Smooth muscle cell (in vitro differentiated cells): ENCODE measurements around the gene ZNF446. TPM values are rescaled to one million over a fixed set of nuclear protein-coding genes. Genes with fewer than 3 reads are reported as not detected.

Source experiments
- DNase-seq: peaks from one replicate; lab custom pipeline; 2025; ENCODE audit not compliant: unreplicated experiment; lab: John Stamatoyannopoulos, UW
- H2AFZ ChIP-seq: fragments of 200-600 bp; sonication (generic); 2 replicates; pipeline ENCODE4 v1.6.0; 2016; ENCODE audit warnings: antibody characterized with exemption, low read depth, mild to moderate bottlenecking
- H3F3A ChIP-seq: fragments of 200-600 bp; sonication (generic); 2 replicates; pipeline ENCODE4 v1.6.0; 2017; ENCODE audit warnings: antibody characterized with exemption, low read depth
- H3K27ac ChIP-seq: fragments of 200-600 bp; sonication (generic); 2 replicates; pipeline ENCODE4 v1.5.1; 2016; ENCODE audit warnings: low read depth, mild to moderate bottlenecking
- H3K27me3 ChIP-seq: fragments of 200-600 bp; sonication (generic); 2 replicates; pipeline ENCODE4 v1.6.1; 2016; ENCODE audit warnings: low read depth, mild to moderate bottlenecking
- H3K36me3 ChIP-seq: fragments of 200-600 bp; sonication (generic); 2 replicates; pipeline ENCODE4 v1.5.1; 2016; ENCODE audit warnings: low read depth
- H3K4me1 ChIP-seq: fragments of 200-600 bp; sonication (generic); 2 replicates; pipeline ENCODE4 v1.5.1; 2016; ENCODE audit warnings: low read depth
- H3K4me2 ChIP-seq: fragments of 200-600 bp; sonication (generic); 2 replicates; pipeline ENCODE4 v1.6.0; 2016; ENCODE audit warnings: mild to moderate bottlenecking
- H3K4me3 ChIP-seq: fragments of 200-600 bp; sonication (generic); 2 replicates; pipeline ENCODE4 v1.5.1; 2016; ENCODE audit warnings: mild to moderate bottlenecking
- H3K79me2 ChIP-seq: fragments of 200-600 bp; sonication (generic); 2 replicates; pipeline ENCODE4 v1.6.0; 2016; ENCODE audit warnings: low read depth, mild to moderate bottlenecking
- H3K9ac ChIP-seq: fragments of 200-600 bp; sonication (generic); 2 replicates; pipeline ENCODE4 v1.6.0; 2016; ENCODE audit warnings: low read depth
- H3K9me3 ChIP-seq: fragments of 200-600 bp; sonication (generic); replicated peaks from 2 replicates; pipeline ENCODE4 v1.5.1; 2016; ENCODE audit warnings: low read depth
- H4K20me1 ChIP-seq: fragments of 200-600 bp; sonication (generic); 2 replicates; pipeline ENCODE4 v1.6.0; 2016; ENCODE audit warnings: low read depth
- CTCF ChIP-seq: fragments of 200-600 bp; sonication (generic); IDR thresholded peaks from 2 replicates; pipeline ENCODE4 v1.5.1; 2017; ENCODE audit warnings: borderline replicate concordance, mild to moderate bottlenecking, antibody characterized with exemption; ENCODE audit not compliant: insufficient read depth, poor library complexity, severe bottlenecking
- WGBS: methylation state at CpG from one replicate; pipeline ENCODE4 v1.1.7; 2016; ENCODE audit warnings: low lambda C conversion rate; 5-methylcytosine and 5-hydroxymethylcytosine counted together
- polyA plus RNA-seq: library from polyadenylated mRNA; unstranded; fragments of >200 nt; fragmentation: Nextera tagmentation; extraction: Ambion mirVana; gene quantifications from 2 replicates; pipeline ENCODE4 v1.2.1, GENCODE V29; 2016
- total RNA-seq: library from RNA; depleted of rRNA; stranded (reverse); fragments of >200 nt; gene quantifications from 2 replicates; pipeline ENCODE4 v1.2.3, GENCODE V29; 2014

Gene ZNF446
- total and polyA plus RNA-seq, 2 experiments from 2014 or later: 9.0 to 9.5 TPM

- peaks cover 4% of the 10 kb centered on the region for H3K79me2 ChIP-seq
- H3K4me3 ChIP-seq: no peak overlapping the region
- H3K4me2 ChIP-seq: no peak overlapping the region
- H4K20me1 ChIP-seq: no peaks in the 10 kb centered on the region
- no peak overlapping the region for H2AFZ ChIP-seq
- H3F3A ChIP-seq: no peaks in the 10 kb centered on the region
- no peak overlapping the region for H3K9ac ChIP-seq
- no peaks in the 10 kb centered on the region for H3K36me3 ChIP-seq
- H3K27ac ChIP-seq: no peak overlapping the region
- no peak for TF ChIP-seq CTCF
- DNase-seq: no peak
- H3K4me1 ChIP-seq: no peaks in the 10 kb centered on the region
- no peaks in the 10 kb centered on the region for H3K9me3 ChIP-seq
- WGBS: 90% methylated on average over 11 of the region's 11 CpGs
- no peaks in the 10 kb centered on the region for H3K27me3 ChIP-seq
Observed at GRCh38 chr19:58509731-58510083, 33.6 kb downstream of the ZNF446 start.

- Histone ChIP-seq H3F3A (no peaks in the 10 kb centered on the region), H2AFZ (no peak overlapping the region)
Observed at GRCh38 chr19:58510084-58510862, 34.1 kb downstream of the ZNF446 start.

GRCh38 chr19:58511353-58512208 is 35.4 kb downstream of the ZNF446 start, which contains the start of gene SLC27A5:
SLC27A5 (minus strand) TSS chr19:58511992; CDS start chr19:58511955, 37 bp downstream.
- no peak for TF ChIP-seq CTCF
- Histone ChIP-seq H3K27ac (no peak within 1 kb of the TSS), H4K20me1 (no peaks in the 10 kb centered on the region), H3K9ac (no peak within 1 kb of the TSS), H3K4me3 (no peak within 1 kb of the TSS), H3F3A (no peaks in the 10 kb centered on the region), H2AFZ (no peak within 1 kb of the TSS), H3K4me2 (no peak within 1 kb of the TSS), H3K36me3 (no peaks in the 10 kb centered on the region), H3K4me1 (no peaks in the 10 kb centered on the region), H3K9me3 (no peaks in the 10 kb centered on the region), H3K79me2 (peaks cover 23% of the 10 kb centered on the region), H3K27me3 (no peaks in the 10 kb centered on the region)
- DNase-seq: no peak
- WGBS: 96% methylated on average over 22 of the region's 25 CpGs

More at GRCh38 chr19:58510084-58510862, 34.1 kb downstream of the ZNF446 start:
- H3K4me3 ChIP-seq: no peak overlapping the region
- no peaks in the 10 kb centered on the region for H4K20me1 ChIP-seq
- no peak for DNase-seq
- WGBS: 90% methylated on average over 8 of the region's 8 CpGs
- no peaks in the 10 kb centered on the region for H3K36me3 ChIP-seq
- peaks cover 10% of the 10 kb centered on the region for H3K79me2 ChIP-seq
- H3K27ac ChIP-seq: no peak overlapping the region
- TF ChIP-seq CTCF: no peak
- no peaks in the 10 kb centered on the region for H3K9me3 ChIP-seq
- no peaks in the 10 kb centered on the region for H3K4me1 ChIP-seq
- no peak overlapping the region for H3K9ac ChIP-seq
- H3K27me3 ChIP-seq: no peaks in the 10 kb centered on the region
- H3K4me2 ChIP-seq: no peak overlapping the region
